ENCODE data around the gene YIPF5.
A peak's percentile ranks its signal among the peaks of the same experiment; 100 is the strongest.

Gene YIPF5

DNA sequence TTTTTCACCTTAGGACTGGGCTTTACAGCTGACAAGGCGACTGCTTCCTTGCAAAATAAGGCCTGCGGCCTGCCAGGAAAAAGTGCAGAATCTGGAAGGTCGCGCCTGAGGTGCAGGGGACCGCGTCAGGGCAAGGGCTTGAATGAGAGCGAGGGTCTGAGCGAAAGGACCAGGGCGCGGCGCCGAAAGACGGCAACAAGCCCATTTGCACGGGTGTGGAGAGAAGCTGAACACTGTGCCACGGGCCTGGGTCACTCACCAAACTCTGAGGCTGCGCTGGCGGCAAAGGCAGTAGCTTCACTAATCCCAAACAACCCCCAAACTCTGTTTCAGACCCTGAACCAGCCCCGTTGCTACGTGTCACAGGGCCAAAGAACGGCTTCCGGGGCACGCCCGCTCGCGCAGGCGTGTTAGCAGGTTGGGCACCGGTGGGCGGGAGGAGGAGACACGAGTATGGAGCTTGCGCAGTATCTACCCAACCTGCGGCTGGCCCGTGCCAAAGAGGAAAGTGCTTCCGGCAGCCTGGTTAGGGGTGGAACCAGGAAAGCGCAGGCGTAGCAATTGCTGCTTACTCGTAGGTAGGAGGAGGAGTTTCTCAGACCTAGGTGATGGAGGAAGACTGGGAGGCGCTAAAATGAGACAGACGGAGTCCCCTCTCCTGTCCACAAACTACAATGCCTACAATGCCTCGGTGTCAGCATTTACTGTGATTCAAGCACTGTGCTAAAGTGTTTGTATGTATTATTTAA is at the start of gene YIPF5, which contains the start of gene KCTD16:
Gene YIPF5 (minus strand): TSS at position 384 of the 749 bp plus-strand sequence. CDS start 704 bp downstream, outside the sequence.
Gene KCTD16 (plus strand): TSS at position 598 of the 749 bp plus-strand sequence.
- CTCF ChIA-PET = no interaction called here
- DNase-seq (ENCODE audit: extremely low spot score) = peak; percentile 97
- TF ChIP-seq LEF1 (IDR thresholded peaks at IDR 0.05; ENCODE audit: borderline replicate concordance) (no peak), CTBP1 (IDR thresholded peaks at IDR 0.05; ENCODE audit: borderline replicate concordance) (no peak), SP1 (IDR thresholded peaks at IDR 0.05) (no peak), ARNT (IDR thresholded peaks at IDR 0.05) (no peak), L3MBTL2 (conservative IDR thresholded peaks at IDR 0.05) (no peak), HDGF (IDR thresholded peaks at IDR 0.05; ENCODE audit: borderline replicate concordance) (no peak), FOXA1 (IDR thresholded peaks at IDR 0.05) (no peak), ZNF384 (IDR thresholded peaks at IDR 0.05) (no peak), FOXM1 (IDR thresholded peaks at IDR 0.05; ENCODE audit: borderline replicate concordance) (no peak)
- POLR2A ChIA-PET = interaction anchor here (0.5 to 1.9 kb wide), 14 partner anchors 11 to 1160 kb away, joined by 3 to 17 read pairs (median 3); no protein-coding TSS in a partner anchor

DNA sequence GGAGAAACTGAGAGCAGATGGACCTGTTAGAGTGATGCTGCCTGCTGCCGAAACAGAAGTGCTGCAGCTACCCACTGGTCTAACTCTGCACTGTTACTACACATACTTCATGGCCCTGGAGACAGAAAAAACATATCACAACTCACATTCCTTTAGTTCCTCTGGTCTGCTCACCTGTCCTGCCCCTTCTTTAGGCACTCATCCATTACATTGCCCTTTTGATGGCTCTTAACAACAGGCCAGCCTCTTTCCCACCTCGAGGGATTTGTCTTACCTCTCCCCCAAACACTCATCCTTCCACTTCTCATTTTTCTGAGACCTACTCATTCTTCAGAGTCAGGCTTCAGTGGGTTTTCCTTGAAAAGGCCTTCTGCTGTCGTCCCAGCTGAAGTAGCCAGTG is 49.4 kb upstream of the YIPF5 start:
- no peak for TF ChIP-seq CTBP1 (IDR thresholded peaks at IDR 0.05; ENCODE audit: borderline replicate concordance)
- no peak for TF ChIP-seq L3MBTL2 (conservative IDR thresholded peaks at IDR 0.05)
- TF ChIP-seq HDGF (IDR thresholded peaks at IDR 0.05; ENCODE audit: borderline replicate concordance) = no peak
- TF ChIP-seq TARDBP (IDR thresholded peaks at IDR 0.05) = no peak
- TF ChIP-seq ELF4 (IDR thresholded peaks at IDR 0.05) = no peak
- no peak for TF ChIP-seq SP1 (IDR thresholded peaks at IDR 0.05)
- no peak for TF ChIP-seq ARNT (IDR thresholded peaks at IDR 0.05)
- TF ChIP-seq ZNF384 (IDR thresholded peaks at IDR 0.05) = no peak
- no peak for TF ChIP-seq NFRKB (IDR thresholded peaks at IDR 0.05)
- TF ChIP-seq, protein P1, sequence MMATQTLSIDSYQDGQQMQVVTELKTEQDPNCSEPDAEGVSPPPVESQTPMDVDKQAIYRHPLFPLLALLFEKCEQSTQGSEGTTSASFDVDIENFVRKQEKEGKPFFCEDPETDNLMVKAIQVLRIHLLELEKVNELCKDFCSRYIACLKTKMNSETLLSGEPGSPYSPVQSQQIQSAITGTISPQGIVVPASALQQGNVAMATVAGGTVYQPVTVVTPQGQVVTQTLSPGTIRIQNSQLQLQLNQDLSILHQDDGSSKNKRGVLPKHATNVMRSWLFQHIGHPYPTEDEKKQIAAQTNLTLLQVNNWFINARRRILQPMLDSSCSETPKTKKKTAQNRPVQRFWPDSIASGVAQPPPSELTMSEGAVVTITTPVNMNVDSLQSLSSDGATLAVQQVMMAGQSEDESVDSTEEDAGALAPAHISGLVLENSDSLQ (IDR thresholded peaks at IDR 0.05) = no peak
- no peak for TF ChIP-seq LEF1 (IDR thresholded peaks at IDR 0.05; ENCODE audit: borderline replicate concordance)
- no peak for TF ChIP-seq FOXM1 (IDR thresholded peaks at IDR 0.05; ENCODE audit: borderline replicate concordance)
- no peak for TF ChIP-seq FOXK2 (IDR thresholded peaks at IDR 0.05)
- no peak for TF ChIP-seq SUZ12 (IDR thresholded peaks at IDR 0.05)
- DNase-seq (ENCODE audit: extremely low spot score) = no peak
- CTCF ChIA-PET = no interaction called here
- POLR2A ChIA-PET = no interaction called here

DNA sequence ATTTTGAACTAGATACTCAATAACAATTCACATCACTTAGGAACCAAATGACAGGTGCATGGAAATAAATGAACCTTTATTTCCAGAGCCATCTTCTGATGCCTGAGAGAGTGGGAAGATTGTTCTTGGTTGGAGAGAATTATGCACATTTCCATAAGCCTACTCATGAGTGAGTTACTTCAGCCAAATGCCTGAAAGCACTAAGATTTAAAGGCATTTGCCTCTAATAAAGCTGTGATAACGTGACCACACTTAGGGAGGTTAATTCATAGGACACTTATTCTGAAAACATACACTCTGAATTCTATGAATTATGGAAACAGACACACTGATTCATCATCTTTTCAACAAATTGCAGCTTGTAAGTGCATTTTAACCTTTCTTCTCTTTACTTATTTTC is 40.2 kb upstream of the YIPF5 start:
- TF ChIP-seq HDGF (IDR thresholded peaks at IDR 0.05; ENCODE audit: borderline replicate concordance) (no peak), CTBP1 (IDR thresholded peaks at IDR 0.05; ENCODE audit: borderline replicate concordance) (no peak), BHLHE40 (IDR thresholded peaks at IDR 0.05; ENCODE audit: borderline replicate concordance) (no peak), NFRKB (IDR thresholded peaks at IDR 0.05) (no peak), ARNT (IDR thresholded peaks at IDR 0.05) (no peak), L3MBTL2 (conservative IDR thresholded peaks at IDR 0.05) (no peak), SP1 (IDR thresholded peaks at IDR 0.05) (no peak)
- CTCF ChIA-PET = no interaction called here
- POLR2A ChIA-PET = no interaction called here
- DNase-seq (ENCODE audit: extremely low spot score) = no peak

DNA sequence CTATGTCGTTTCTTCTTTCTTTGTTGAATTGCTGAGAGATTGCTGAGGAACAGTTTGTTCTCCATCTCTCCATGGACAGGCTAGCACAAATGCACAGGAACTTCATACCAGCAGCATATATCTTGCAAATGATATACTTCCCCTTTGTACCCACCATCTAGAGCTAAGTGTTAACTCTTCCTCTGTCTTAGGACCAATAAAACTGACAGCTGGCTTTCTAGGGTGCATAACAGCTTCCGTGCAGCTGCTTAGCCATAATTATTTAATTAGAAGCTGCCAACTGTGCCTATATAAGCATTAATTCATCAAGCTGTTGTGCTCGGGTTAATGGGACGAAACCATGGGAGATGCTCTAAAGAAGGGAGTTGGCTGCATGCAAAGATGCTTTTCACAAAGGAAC is 38.9 kb upstream of the YIPF5 start:
- no peak for DNase-seq (ENCODE audit: extremely low spot score)
- ChIA-PET POLR2A (no interaction called here), CTCF (interaction anchor here (0.6 kb wide), 1 partner anchor 265 kb away, joined by 3 read pairs; no protein-coding TSS in a partner anchor)
- TF ChIP-seq HDGF (IDR thresholded peaks at IDR 0.05; ENCODE audit: borderline replicate concordance) (no peak), L3MBTL2 (conservative IDR thresholded peaks at IDR 0.05) (no peak), CTBP1 (IDR thresholded peaks at IDR 0.05; ENCODE audit: borderline replicate concordance) (no peak), FOXA1 (IDR thresholded peaks at IDR 0.05) (no peak), FOXK2 (IDR thresholded peaks at IDR 0.05) (no peak), BHLHE40 (IDR thresholded peaks at IDR 0.05; ENCODE audit: borderline replicate concordance) (no peak), LEF1 (IDR thresholded peaks at IDR 0.05; ENCODE audit: borderline replicate concordance) (no peak), ARNT (IDR thresholded peaks at IDR 0.05) (no peak), ZNF384 (IDR thresholded peaks at IDR 0.05) (no peak), NFRKB (IDR thresholded peaks at IDR 0.05) (no peak), ELF4 (IDR thresholded peaks at IDR 0.05) (no peak), FOXM1 (IDR thresholded peaks at IDR 0.05; ENCODE audit: borderline replicate concordance) (no peak), SUZ12 (IDR thresholded peaks at IDR 0.05) (no peak), TARDBP (IDR thresholded peaks at IDR 0.05) (no peak), SP1 (IDR thresholded peaks at IDR 0.05) (no peak)
- TF ChIP-seq, protein P1 (IDR thresholded peaks at IDR 0.05) = no peak

DNA sequence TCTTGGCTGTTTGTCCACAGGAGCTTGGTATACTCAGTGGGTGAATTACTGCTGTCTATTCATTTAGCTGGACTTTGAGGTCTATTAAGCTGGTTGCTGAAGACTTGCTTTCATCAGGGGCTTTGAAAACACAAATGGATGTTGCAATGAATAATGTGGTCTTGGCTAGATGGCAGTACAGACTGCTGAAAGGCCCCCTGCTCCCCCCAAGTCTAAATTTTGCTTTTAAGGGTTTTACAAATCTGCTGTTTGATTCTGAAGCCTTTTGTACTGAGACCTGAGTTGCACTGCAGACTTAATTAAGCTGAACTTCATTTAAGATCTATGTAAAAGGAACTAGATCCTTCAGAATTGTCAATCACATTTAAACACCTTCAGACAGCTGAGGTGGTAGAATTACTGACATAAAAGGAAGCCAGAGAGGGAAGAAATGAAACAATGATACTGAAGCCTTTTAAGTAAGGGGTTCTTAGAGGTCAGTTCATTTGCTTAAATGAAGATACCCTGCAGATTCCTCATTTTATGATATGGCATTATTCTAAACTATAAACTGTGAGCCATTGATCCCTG is 37.5 kb upstream of the YIPF5 start:
- CTCF ChIA-PET = no interaction called here
- DNase-seq (ENCODE audit: extremely low spot score) = no peak
- no peak for TF ChIP-seq FOXK2 (IDR thresholded peaks at IDR 0.05)
- no peak for TF ChIP-seq SUZ12 (IDR thresholded peaks at IDR 0.05)
- TF ChIP-seq NFRKB (IDR thresholded peaks at IDR 0.05) = no peak
- no peak for TF ChIP-seq TARDBP (IDR thresholded peaks at IDR 0.05)
- TF ChIP-seq ELF4 (IDR thresholded peaks at IDR 0.05) = no peak
- TF ChIP-seq CTBP1 (IDR thresholded peaks at IDR 0.05; ENCODE audit: borderline replicate concordance) = no peak
- TF ChIP-seq SP1 (IDR thresholded peaks at IDR 0.05) = no peak
- POLR2A ChIA-PET = no interaction called here

DNA sequence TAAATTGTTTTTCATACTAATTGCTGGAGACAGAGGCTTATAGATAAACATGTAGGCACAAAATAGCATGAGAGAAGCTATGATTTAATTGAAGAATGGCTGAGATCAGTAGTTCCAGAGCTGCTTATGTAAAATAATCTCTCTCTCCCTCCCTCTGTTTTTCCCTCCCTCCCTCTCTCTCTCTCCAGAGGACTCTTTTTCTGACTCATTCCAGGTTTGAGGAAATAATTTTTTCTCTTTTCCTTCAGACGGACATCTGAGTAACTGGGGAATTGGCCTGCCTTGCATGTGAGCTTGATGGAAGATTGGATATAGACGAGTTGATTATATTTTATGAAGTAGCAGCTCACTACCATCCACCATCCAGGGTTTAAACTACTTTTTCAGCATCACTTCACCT is 35.7 kb upstream of the YIPF5 start:
- no peak for TF ChIP-seq ZNF384 (IDR thresholded peaks at IDR 0.05)
- TF ChIP-seq ARNT (IDR thresholded peaks at IDR 0.05) = no peak
- no peak for TF ChIP-seq CTBP1 (IDR thresholded peaks at IDR 0.05; ENCODE audit: borderline replicate concordance)
- TF ChIP-seq SUZ12 (IDR thresholded peaks at IDR 0.05) = no peak

More for the DNA sequence above, 35.7 kb upstream of the YIPF5 start:
- ChIA-PET CTCF (interaction anchor here (0.7 to 1.0 kb wide), 4 partner anchors 15 to 1141 kb away, joined by 3 to 4 read pairs (median 3); no protein-coding TSS in a partner anchor), POLR2A (no interaction called here)
- no peak for DNase-seq (ENCODE audit: extremely low spot score)
